Activated CD4-positive, alpha-beta T cell treated with anti-CD3 and anti-CD28 coated beads, Interleukin-2, amount 50 U/mL, for 48 hours (primary cell): ENCODE results near the gene SRSF12.
A peak's percentile ranks its signal among the peaks of the same experiment; 100 is the strongest.
"Not testable (repeated sequence)": the region's sequence is repeated elsewhere in the genome, so short reads cannot be mapped to it uniquely, and the experiment has no call there.

Source experiments
- DNase-seq, 2 experiments: peaks; one replicate each; pipeline ENCODE4 v3.0.0-alpha.2; 2020

The SRSF12 gene

DNA sequence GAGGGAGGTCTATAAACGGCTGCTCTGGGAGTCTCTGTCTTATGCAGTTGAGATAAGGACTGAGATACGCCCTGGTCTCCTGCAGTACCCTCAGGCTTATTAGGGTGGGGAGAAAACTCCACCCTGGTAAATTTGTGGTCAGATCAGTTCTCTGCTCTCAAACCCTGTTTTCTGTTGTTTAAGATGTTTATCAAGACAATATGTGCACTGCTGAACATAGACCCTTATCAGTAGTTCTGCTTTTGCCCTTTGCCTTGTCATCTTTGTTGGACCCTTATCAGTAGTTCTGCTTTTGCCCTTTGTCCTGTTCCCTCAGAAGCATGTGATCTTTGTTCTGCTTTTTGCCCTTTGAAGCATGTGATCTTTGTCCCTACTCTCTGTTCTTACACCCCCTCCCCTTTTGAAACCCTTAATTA lies 10.4 kb upstream of the SRSF12 start:
- DNase-seq = not testable (repeated sequence)

DNA sequence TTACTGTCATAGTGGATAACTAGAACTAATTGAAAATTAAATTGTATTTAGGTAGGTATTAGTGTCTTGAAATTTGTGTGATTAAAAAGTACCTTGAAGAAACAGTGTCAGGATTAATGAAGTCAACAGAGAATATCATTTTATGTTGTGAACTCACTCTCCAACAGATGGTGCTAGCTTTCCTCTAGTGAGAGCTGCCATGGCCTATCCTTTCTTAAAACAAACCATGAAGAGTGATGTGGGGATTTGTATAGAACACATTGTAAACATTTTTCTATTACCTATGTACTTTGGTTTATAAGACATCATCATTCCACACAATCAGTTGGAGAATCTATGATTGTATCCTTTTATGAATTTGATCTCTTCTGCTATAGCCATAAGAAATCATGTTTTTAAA lies 4.8 kb upstream of the SRSF12 start:
- no peak for DNase-seq

- no peak for DNase-seq
These were observed 4.1 kb upstream of the SRSF12 start for GRCh38 chr6:89121934-89122333.

- no peak for DNase-seq
These were observed 2.5 kb upstream of the SRSF12 start for GRCh38 chr6:89120371-89120770.

GRCh38 chr6:89118931-89119330 lies 1.1 kb upstream of the SRSF12 start:
- DNase-seq = no peak

DNA sequence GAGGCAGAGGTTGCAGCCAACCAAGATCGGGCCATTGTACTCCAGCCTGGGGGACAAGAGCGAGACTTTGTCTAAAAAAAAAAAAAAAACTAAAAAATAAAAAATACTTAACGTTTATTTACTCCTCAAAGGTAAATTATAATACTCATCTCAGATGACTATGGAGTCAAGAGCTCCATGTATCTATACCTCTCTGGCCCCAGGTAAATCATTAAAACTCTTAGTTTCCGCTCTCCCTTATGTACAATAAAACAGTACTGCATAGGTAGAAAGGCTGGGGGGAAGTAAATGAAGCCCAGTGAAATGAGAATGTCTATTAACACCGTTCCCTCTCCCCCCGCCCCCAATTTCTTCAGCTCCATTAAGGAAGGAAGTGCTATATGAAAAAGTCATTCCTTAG lies 1.2 kb downstream of the SRSF12 start:
- DNase-seq = no peak

GRCh38 chr6:89111933-89112332 lies 5.9 kb downstream of the SRSF12 start:
- DNase-seq = no peak

GRCh38 chr6:89110284-89110683 lies 7.6 kb downstream of the SRSF12 start:
- no peak for DNase-seq

DNA sequence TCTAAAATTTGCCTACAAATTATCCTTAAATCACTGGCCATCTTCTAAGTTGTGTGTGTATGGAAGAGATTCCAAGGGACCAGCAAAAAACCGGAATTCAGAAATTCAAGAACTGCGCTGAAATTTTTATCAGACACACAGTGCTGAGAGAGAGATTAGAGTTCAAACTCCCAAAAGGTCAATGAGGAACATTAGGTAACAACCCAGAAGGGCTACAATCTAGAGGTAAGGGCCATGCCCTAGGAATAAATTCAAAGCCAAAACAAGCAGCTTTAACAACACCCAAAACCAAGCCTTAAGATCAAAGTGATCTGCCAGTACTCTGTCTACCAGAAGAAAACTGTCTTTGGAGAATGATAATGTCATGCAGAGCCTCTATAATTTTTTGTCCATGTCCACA lies 17.8 kb downstream of the SRSF12 start:
- no peak for DNase-seq

GRCh38 chr6:89098461-89098860 lies 19.4 kb downstream of the SRSF12 start:
- no peak for DNase-seq

GRCh38 chr6:89087881-89088280 lies 30.0 kb downstream of the SRSF12 start:
- no peak for DNase-seq

GRCh38 chr6:89085409-89086205 lies 32.3 kb downstream of the SRSF12 start:
- DNase-seq = no peak

DNA sequence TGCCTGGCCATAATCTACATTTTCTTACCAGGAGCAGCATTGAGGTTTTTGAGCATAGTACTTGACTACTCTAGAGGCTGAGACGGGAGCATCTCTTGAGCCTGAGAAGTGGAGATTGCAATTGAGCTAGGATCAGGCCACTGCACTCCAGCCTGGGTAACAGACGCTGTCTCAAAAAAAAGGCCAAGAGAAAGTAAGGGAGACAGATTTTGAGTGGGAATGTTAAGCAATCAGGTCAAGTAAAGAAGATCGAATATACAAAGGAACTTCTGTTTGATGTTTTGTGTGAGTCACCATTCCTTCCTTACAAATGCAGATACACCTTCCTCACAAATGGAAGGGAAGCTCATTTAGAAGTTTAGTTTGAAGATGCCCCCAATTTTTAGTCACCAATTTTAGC lies 32.9 kb downstream of the SRSF12 start:
- no peak for DNase-seq

GRCh38 chr6:89084542-89084941 lies 33.3 kb downstream of the SRSF12 start:
- DNase-seq = no peak

GRCh38 chr6:89082486-89082891 lies 35.4 kb downstream of the SRSF12 start:
- peak in 1 of 2 experiments; percentile 21 for DNase-seq

DNA sequence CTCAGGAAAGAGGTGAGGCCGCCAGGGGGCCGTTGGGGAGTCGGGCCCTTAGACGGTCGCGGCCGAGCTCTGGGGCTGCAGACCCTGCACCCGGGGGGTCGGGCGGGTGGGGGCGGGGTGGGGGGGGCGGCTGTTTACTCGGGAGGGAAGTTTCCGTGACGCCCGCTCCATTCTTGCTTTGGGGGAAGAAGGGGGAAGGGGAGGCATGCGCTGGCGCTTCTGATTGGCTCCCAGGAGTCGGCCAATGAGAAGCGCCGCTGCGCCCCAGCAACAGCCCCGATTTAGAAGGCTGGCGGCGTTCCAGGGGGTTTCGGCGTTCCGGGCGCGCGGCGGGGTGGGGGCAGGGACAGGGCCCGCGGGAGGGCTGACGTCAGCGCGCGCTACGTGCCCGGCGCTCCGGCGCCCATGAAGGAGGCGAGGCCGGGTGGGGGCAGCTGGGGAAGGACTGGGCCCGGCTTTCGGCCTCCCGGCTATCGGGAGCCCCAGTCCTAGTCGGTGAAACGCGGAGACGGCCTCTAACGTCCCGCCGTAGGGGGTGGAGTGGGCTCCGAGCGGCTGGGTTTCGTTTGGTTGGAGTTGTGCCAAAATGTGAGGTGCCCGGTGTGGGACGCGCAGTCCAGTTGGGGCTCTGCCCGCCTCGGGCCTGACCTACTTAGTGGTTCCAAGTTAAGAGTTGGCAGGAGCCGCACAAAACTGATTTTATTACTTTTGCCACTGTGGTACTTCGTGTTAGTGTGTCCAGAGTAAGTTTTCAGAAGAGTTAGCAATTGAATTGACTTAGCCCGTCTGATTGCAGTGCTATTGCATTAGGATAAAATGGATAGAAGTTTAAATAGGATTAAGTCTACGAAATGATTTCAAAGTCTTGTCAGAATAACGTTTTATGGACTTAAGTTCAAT lies 36.2 kb downstream of the SRSF12 start:
- peak; percentile 99 for DNase-seq

DNA sequence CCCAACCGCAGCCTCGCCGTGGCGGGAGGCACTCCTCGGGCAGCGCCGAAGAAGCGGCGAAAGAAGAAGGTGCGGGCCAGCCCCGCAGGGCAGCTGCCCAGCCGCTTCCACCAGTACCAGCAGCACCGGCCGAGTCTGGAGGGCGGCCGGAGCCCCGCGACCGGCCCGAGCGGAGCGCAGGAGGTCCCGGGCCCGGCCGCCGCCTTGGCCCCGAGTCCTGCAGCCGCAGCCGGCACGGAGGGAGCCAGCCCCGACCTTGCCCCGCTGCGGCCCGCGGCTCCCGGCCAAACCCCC lies 36.8 kb downstream of the SRSF12 start:
- DNase-seq = no peak

GRCh38 chr6:89080281-89081128 lies 37.4 kb downstream of the SRSF12 start, which contains the start of gene PNRC1:
PNRC1 (plus strand) TSS chr6:89080751; CDS start chr6:89080895, 144 bp downstream.
- DNase-seq = peak; percentile 100

GRCh38 chr6:89079511-89080234 lies 38.2 kb downstream of the SRSF12 start:
- peak; percentile 42 to 52 for DNase-seq

DNA sequence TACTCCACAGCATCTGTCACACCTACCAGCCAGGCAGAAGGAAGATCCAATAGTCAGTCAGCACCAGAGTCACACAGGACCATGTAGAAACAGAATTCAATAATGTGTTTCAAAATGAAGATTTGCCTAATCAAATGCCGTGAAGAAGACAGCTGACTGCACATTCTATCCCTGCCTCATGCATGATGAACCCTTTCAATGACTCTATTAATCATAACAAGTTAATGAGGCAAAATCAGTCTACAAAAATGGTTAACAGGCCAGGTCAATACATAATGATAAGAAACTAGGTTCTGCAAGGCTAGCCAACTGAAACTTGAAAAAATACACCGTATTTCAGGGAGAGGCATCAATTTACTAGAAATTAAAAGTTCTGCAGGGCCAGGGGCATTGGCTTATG lies 44.0 kb downstream of the SRSF12 start:
- no peak for DNase-seq

- no peak for DNase-seq
These were observed 44.8 kb downstream of the SRSF12 start for GRCh38 chr6:89073014-89073620.

DNA sequence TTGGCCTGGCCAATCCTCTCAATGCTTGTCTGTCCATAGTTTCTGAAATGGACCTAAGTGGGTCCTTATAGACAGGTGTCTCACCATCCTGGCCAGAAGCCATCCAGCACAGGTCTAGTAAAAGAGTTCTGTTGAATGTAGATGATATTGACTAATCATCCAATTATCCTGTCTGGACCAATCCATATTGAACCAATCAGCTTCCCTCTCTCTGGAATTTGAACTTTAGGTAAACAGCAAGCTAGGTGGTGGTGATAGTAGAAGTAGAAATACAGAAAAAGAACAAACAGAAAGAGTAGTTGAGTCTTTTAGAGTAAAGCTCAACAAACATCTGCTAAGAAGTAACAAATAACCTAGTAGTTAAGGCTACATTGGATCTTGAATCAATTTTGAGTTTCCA lies 46.8 kb downstream of the SRSF12 start:
- no peak for DNase-seq
